Right lobe of liver (tissue), 4 donors: ENCODE measurements around the gene TBC1D5.

Experiments
- POLR2A ChIP-seq: fragments of 450-650 bp; IDR thresholded peaks from one replicate; pipeline ENCODE4 v1.6.1; 2017; ENCODE audit warnings: antibody characterized with exemption, mild to moderate bottlenecking
- TF ChIP-seq, protein P1 (sequence below), 4 donors: fragments of 200-600 bp in 3 of 4; fragments of 450-650 bp in 1 of 4; IDR thresholded peaks; one replicate each; pipeline versions ENCODE4 v1.5.1 to v1.8.0; 2016 to 2022; ENCODE audit warnings: antibody characterized with exemption in 4 of 4, mild to moderate bottlenecking in 2 of 4
- donor health status: DM: no; HTN: no; CAD: no.
- donor health status: DM: no; HTN: no; CAD: no.
- donor health status: DM: no; HTN: yes; CAD: no.

DNA sequence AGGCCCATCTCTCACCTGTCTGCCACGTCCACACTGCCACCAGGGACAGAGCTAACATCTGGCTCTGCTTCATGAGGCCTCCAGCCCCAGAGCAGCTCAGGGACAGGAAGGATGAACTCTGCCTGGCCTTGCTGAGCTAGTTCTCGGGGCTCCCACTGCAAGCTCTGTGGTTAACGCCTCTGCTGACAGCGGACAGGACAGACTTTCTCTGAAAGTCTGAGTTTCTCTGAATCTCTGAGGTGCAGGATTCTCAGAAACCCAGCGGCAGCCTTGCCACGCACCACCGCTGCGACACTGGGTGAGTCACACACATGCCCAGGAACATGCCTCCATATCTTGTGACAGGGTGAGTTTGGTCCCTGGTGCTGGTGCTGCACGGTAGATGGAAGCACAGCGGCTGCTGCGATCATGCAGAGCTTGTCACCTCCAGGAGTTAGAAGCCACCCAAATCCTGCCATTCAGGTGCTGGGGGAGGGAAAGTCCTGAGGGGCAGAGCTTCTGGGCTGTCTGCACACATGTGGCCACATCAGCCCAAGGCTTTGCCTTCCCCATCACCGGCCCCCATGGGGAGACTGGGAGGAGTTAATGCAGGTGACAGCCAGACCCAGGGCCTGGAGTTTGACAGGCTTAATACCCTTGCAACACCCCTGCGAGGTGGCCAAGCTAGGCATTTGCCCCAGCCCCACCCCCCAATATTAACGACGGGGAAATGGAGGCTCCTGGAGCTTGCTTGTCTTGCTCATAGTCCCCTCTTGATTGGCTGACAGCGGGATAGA is 590.6 kb downstream of the TBC1D5 start:
- TF ChIP-seq, protein P1, sequence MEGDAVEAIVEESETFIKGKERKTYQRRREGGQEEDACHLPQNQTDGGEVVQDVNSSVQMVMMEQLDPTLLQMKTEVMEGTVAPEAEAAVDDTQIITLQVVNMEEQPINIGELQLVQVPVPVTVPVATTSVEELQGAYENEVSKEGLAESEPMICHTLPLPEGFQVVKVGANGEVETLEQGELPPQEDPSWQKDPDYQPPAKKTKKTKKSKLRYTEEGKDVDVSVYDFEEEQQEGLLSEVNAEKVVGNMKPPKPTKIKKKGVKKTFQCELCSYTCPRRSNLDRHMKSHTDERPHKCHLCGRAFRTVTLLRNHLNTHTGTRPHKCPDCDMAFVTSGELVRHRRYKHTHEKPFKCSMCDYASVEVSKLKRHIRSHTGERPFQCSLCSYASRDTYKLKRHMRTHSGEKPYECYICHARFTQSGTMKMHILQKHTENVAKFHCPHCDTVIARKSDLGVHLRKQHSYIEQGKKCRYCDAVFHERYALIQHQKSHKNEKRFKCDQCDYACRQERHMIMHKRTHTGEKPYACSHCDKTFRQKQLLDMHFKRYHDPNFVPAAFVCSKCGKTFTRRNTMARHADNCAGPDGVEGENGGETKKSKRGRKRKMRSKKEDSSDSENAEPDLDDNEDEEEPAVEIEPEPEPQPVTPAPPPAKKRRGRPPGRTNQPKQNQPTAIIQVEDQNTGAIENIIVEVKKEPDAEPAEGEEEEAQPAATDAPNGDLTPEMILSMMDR (IDR thresholded peaks at IDR 0.05), result no peak
- no peak for TF ChIP-seq POLR2A
